ENCODE data around the gene TXN2.

GRCh38 chr22:36419912-36420882 lies 61.2 kb downstream of the TXN2 start:
- TF ChIP-seq POLR2A (IDR thresholded peaks at IDR 0.05; ENCODE audit: borderline replicate concordance, extremely low read depth, insufficient read depth, insufficient read length) = no peak
- no peak for TF ChIP-seq CTCF (IDR thresholded peaks at IDR 0.05 in 2 of 3, conservative IDR thresholded peaks at IDR 0.05 in 1 of 3; ENCODE audit: borderline replicate concordance in 1 of 3, insufficient read depth in 1 of 3, low read depth in 2 of 3, low read length in 2 of 3)
- TF ChIP-seq EZH2 (IDR thresholded peaks at IDR 0.05) = no peak
- no peak for TF ChIP-seq POLR2AphosphoS5 (IDR thresholded peaks at IDR 0.05; ENCODE audit: low read depth, low read length)
- no peak for TF ChIP-seq YY1 (IDR thresholded peaks at IDR 0.05; ENCODE audit: extremely low read depth, insufficient replicate concordance, low read depth, low read length)
- TF ChIP-seq RAD21 (IDR thresholded peaks at IDR 0.05; ENCODE audit: low read depth) = no peak
- TF ChIP-seq EZH2phosphoT487 (IDR thresholded peaks at IDR 0.05; ENCODE audit: borderline replicate concordance) = no peak
- TF ChIP-seq ZFX (IDR thresholded peaks at IDR 0.05) = no peak
- no peak for TF ChIP-seq ELF1 (IDR thresholded peaks at IDR 0.05; ENCODE audit: borderline replicate concordance, low read depth)
- no peak for TF ChIP-seq SIN3A (IDR thresholded peaks at IDR 0.05; ENCODE audit: low read depth)
- TF ChIP-seq CEBPB (IDR thresholded peaks at IDR 0.05; ENCODE audit: low read depth) = no peak
- TF ChIP-seq ZNF274 (IDR thresholded peaks at IDR 0.05; ENCODE audit: low read depth, low read length) = no peak
